Esophagus (tissue), 2 donors: ENCODE results near the gene FRMD4A. TPM values are rescaled to one million over a fixed set of nuclear protein-coding genes. Genes with fewer than 3 reads are reported as not detected.

Source experiments
- H3K27ac ChIP-seq, 2 donors: one replicate each; pipeline ENCODE4 v1.5.1; 2013; ENCODE audit warnings: low read depth in 2 of 2, mild to moderate bottlenecking in 2 of 2, inconsistent platforms in 1 of 2, low read length in 1 of 2, moderate library complexity in 1 of 2
- H3K27me3 ChIP-seq, 2 donors: one replicate each; pipeline ENCODE4 v1.6.1; 2013; ENCODE audit warnings: low read length in 2 of 2, control low read depth in 1 of 2, mild to moderate bottlenecking in 1 of 2; ENCODE audit not compliant: insufficient read depth in 2 of 2, control insufficient read depth in 1 of 2
- H3K36me3 ChIP-seq, 2 donors: one replicate each; pipeline ENCODE4 v1.6.1; 2013; ENCODE audit warnings: low read length in 1 of 2; ENCODE audit not compliant: control insufficient read depth in 2 of 2, insufficient read depth in 2 of 2
- H3K4me1 ChIP-seq, 2 donors: one replicate each; pipeline ENCODE4 v1.6.1; 2013; ENCODE audit warnings: low read length in 1 of 2; ENCODE audit not compliant: control insufficient read depth in 2 of 2, insufficient read depth in 2 of 2
- H3K4me3 ChIP-seq, 2 donors: one replicate each; pipeline ENCODE4 v1.5.1; 2013; ENCODE audit warnings: low read length in 2 of 2, mild to moderate bottlenecking in 2 of 2, low read depth in 1 of 2, moderate library complexity in 1 of 2
- H3K9me3 ChIP-seq, 2 donors: one replicate each; pipeline ENCODE4 v1.6.1; 2013; ENCODE audit warnings: mild to moderate bottlenecking in 2 of 2, low read depth in 1 of 2, low read length in 1 of 2, moderate library complexity in 1 of 2; ENCODE audit not compliant: control insufficient read depth in 2 of 2, insufficient read depth in 1 of 2
- WGBS, 2 donors: extraction: QIAGEN DNeasy Blood & Tissue Kit; methylation state at CpG; one replicate each; pipeline ENCODE4 v1.1.7; 2013; 5-methylcytosine and 5-hydroxymethylcytosine counted together
- polyA plus RNA-seq, 2 donors: library from polyadenylated mRNA; stranded (reverse); fragments of 200-250 nt; gene quantifications; one replicate each; pipeline ENCODE4 v1.2.3, GENCODE V29; 2013
- donor health status: healthy with polysubstance abuse.
- donor health status: Bipolar disorder and iron deficiency.

The FRMD4A gene
- polyA plus RNA-seq, 2 donors = 9.3 to 12.6 TPM

GRCh38 chr10:13643016-13643415 is 687.7 kb downstream of the FRMD4A start:
- peaks cover 3 to 4% of the 10 kb centered on the region in 2 donors for H3K9me3 ChIP-seq
- no peaks in the 10 kb centered on the region for H3K4me1 ChIP-seq
- 89 to 92% methylated on average over 7 of the region's 7 CpGs for WGBS, 2 donors
- no peaks in the 10 kb centered on the region for H3K27me3 ChIP-seq
- no peak overlapping the region for H3K4me3 ChIP-seq
- H3K36me3 ChIP-seq = peaks cover 13 to 14% of the 10 kb centered on the region in 2 donors
- H3K27ac ChIP-seq = no peak overlapping the region

GRCh38 chr10:13642293-13642692 is 688.4 kb downstream of the FRMD4A start:
- H3K36me3 ChIP-seq = peaks cover 13 to 14% of the 10 kb centered on the region in 2 donors
- 97 to 100% methylated on average over 2 of the region's 2 CpGs for WGBS, 2 donors
- no peak overlapping the region for H3K27ac ChIP-seq
- H3K4me3 ChIP-seq = no peak overlapping the region
- peaks cover 3 to 4% of the 10 kb centered on the region in 2 donors for H3K9me3 ChIP-seq
- H3K4me1 ChIP-seq = no peaks in the 10 kb centered on the region
- H3K27me3 ChIP-seq = no peaks in the 10 kb centered on the region

- peaks cover 3 to 4% of the 10 kb centered on the region in 2 donors for H3K9me3 ChIP-seq
- no peaks in the 10 kb centered on the region for H3K27me3 ChIP-seq
- no peaks in the 10 kb centered on the region for H3K4me1 ChIP-seq
- no peak overlapping the region for H3K4me3 ChIP-seq
- H3K36me3 ChIP-seq = peaks cover 0 to 3% of the 10 kb centered on the region in 2 donors
- 91 to 95% methylated on average over 5 of the region's 5 CpGs for WGBS, 2 donors
- no peak overlapping the region for H3K27ac ChIP-seq
Observed at GRCh38 chr10:13637894-13638293, 692.8 kb downstream of the FRMD4A start.

GRCh38 chr10:13637303-13637856 is 693.3 kb downstream of the FRMD4A start:
- no peaks in the 10 kb centered on the region for H3K27me3 ChIP-seq
- no peaks in the 10 kb centered on the region for H3K4me1 ChIP-seq
- no peak overlapping the region for H3K27ac ChIP-seq
- no peak overlapping the region for H3K4me3 ChIP-seq
- peaks cover 0 to 3% of the 10 kb centered on the region in 2 donors for H3K9me3 ChIP-seq
- H3K36me3 ChIP-seq = peaks cover 0 to 3% of the 10 kb centered on the region in 2 donors
- WGBS, 2 donors = 75 to 84% methylated on average over 1 of the region's 1 CpG

- H3K4me1 ChIP-seq = no peaks in the 10 kb centered on the region
- WGBS, 2 donors = 89 to 91% methylated on average over 4 of the region's 4 CpGs
- no peak overlapping the region for H3K27ac ChIP-seq
- H3K4me3 ChIP-seq = no peak overlapping the region
- no peaks in the 10 kb centered on the region for H3K27me3 ChIP-seq
- peaks cover 0 to 3% of the 10 kb centered on the region in 2 donors for H3K36me3 ChIP-seq
- H3K9me3 ChIP-seq = peaks cover 0 to under 1% of the 10 kb centered on the region in 2 donors
Observed at GRCh38 chr10:13636776-13637175, 693.9 kb downstream of the FRMD4A start.

- 81% methylated on average over 6 of the region's 6 CpGs for WGBS, 2 donors
- no peaks in the 10 kb centered on the region for H3K9me3 ChIP-seq
- no peak overlapping the region for H3K4me3 ChIP-seq
- peaks cover 0 to 5% of the 10 kb centered on the region in 2 donors for H3K36me3 ChIP-seq
- H3K4me1 ChIP-seq = no peaks in the 10 kb centered on the region
- H3K27me3 ChIP-seq = no peaks in the 10 kb centered on the region
- H3K27ac ChIP-seq = peak overlapping the region in 1 of 2 donors; percentile 19
Observed at GRCh38 chr10:13634207-13634606, 696.5 kb downstream of the FRMD4A start.

- Histone ChIP-seq H3K4me1 (no peaks in the 10 kb centered on the region), H3K36me3 (peaks cover 0 to 5% of the 10 kb centered on the region in 2 donors), H3K4me3 (no peak overlapping the region), H3K27ac (peak overlapping the region in 1 of 2 donors; percentile 75), H3K27me3 (no peaks in the 10 kb centered on the region), H3K9me3 (no peaks in the 10 kb centered on the region)
- 81 to 82% methylated on average over 7 of the region's 7 CpGs for WGBS, 2 donors
Observed at GRCh38 chr10:13633689-13634088, 697.0 kb downstream of the FRMD4A start.

- Histone ChIP-seq H3K4me3 (no peak overlapping the region), H3K4me1 (no peaks in the 10 kb centered on the region), H3K27ac (peak overlapping the region in 1 of 2 donors; percentile 1), H3K27me3 (no peaks in the 10 kb centered on the region), H3K9me3 (no peaks in the 10 kb centered on the region), H3K36me3 (peaks cover 0 to 5% of the 10 kb centered on the region in 2 donors)
- 83 to 89% methylated on average over 5 of the region's 5 CpGs for WGBS, 2 donors
Observed at GRCh38 chr10:13632884-13633440, 697.8 kb downstream of the FRMD4A start.

- H3K27ac ChIP-seq = no peak overlapping the region
- H3K4me3 ChIP-seq = no peak overlapping the region
- 82 to 86% methylated on average over 3 of the region's 3 CpGs for WGBS, 2 donors
- H3K4me1 ChIP-seq = no peaks in the 10 kb centered on the region
- H3K36me3 ChIP-seq = peaks cover 0 to 5% of the 10 kb centered on the region in 2 donors
- no peaks in the 10 kb centered on the region for H3K9me3 ChIP-seq
- no peaks in the 10 kb centered on the region for H3K27me3 ChIP-seq
Observed at GRCh38 chr10:13632440-13632839, 698.3 kb downstream of the FRMD4A start.

GRCh38 chr10:13631594-13631993 is 699.1 kb downstream of the FRMD4A start:
- WGBS, 2 donors = 89 to 92% methylated on average over 6 of the region's 6 CpGs
- no peaks in the 10 kb centered on the region for H3K27me3 ChIP-seq
- no peaks in the 10 kb centered on the region for H3K4me1 ChIP-seq
- H3K9me3 ChIP-seq = no peaks in the 10 kb centered on the region
- H3K36me3 ChIP-seq = peaks cover 0 to 5% of the 10 kb centered on the region in 2 donors
- no peak overlapping the region for H3K27ac ChIP-seq
- H3K4me3 ChIP-seq = no peak overlapping the region
